GM19193 (cell line): Measurements from ENCODE around the gene WNT9A.

Source experiments
- POLR2A ChIP-seq: IDR thresholded peaks from 4 replicates; pipeline ENCODE4 v1.6.1; 2011; ENCODE audit not compliant: insufficient read depth, insufficient read length; ENCODE audit errors: extremely low read depth

The WNT9A gene

DNA sequence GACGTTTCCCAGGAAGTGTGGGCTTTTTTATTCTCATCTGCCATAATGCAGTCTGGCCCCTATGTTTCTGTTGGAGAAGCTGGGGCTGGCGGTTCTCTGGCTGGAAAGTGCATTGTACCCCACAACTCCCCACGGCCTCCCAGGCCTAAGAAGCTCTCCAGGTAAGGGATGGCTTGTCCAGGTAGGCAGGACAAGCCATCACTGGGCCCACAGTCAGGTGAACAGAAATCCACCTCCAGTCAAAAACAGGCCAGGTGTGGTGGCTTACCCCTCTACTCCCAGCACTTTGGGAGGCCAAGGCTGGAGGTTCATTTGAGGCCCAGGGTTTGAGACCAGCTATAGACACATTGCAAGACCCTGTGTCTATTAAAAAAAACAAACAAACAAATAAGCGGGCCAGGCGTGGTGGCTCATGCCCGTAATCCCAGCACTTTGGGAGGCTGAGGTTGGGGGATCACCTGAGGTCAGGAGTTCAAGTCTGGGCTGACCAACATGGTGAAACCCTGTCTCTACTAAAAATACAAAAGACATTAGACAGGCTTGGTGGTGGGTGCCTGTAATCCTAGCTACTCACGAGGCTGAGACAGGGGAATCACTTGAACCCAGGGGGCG is 3.1 kb upstream of the WNT9A start:
- TF ChIP-seq POLR2A = no peak

- TF ChIP-seq POLR2A = no peak
Observed at GRCh38 chr1:227949954-227950734, 2.4 kb upstream of the WNT9A start.

DNA sequence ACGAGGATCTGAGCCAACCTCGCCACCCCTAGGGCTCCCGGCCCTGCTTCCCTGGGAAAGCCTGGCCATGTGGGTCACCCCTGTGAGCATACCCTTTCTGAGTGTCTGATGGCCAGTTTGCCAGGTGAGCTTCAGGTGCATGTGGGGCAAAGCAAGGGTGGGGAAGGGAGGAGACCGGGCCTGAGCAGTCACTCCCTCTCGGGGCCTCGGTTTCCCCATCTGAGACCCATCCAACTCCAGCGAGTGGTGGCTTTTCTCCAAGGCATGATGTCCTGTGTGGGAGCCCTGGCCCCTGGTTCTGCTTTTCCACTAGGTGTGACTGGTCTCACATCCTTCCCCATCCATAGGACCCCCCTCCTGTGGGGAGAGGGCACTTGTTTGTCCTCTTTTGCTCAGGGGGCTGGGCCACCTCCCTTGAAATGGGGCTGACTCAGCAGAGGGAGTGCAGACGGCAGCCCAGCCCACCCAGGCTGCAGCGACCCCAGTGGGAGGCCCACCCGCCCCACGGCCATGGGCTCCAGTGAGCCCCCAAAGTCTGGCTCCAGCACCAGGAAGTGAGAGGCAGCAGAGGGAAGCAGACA is 1.7 kb upstream of the WNT9A start:
- TF ChIP-seq POLR2A = no peak

GRCh38 chr1:227948493-227949260 is 945 bp upstream of the WNT9A start:
- TF ChIP-seq POLR2A = no peak

DNA sequence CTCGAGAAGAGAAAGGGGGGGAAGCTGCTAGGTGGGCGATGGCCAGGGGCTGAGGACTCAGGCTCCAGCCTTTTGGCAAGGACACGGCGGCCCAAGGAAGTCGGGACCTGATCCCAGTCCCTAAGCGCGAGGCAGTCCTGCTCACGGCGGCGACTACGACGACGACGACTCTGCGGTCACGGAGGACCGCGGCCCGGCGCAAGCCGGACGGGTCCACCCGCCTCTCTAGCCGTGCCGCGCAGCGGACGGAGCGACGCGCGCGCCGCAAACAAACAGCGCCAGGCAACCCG is 401 bp downstream of the WNT9A start:
- TF ChIP-seq POLR2A = no peak

DNA sequence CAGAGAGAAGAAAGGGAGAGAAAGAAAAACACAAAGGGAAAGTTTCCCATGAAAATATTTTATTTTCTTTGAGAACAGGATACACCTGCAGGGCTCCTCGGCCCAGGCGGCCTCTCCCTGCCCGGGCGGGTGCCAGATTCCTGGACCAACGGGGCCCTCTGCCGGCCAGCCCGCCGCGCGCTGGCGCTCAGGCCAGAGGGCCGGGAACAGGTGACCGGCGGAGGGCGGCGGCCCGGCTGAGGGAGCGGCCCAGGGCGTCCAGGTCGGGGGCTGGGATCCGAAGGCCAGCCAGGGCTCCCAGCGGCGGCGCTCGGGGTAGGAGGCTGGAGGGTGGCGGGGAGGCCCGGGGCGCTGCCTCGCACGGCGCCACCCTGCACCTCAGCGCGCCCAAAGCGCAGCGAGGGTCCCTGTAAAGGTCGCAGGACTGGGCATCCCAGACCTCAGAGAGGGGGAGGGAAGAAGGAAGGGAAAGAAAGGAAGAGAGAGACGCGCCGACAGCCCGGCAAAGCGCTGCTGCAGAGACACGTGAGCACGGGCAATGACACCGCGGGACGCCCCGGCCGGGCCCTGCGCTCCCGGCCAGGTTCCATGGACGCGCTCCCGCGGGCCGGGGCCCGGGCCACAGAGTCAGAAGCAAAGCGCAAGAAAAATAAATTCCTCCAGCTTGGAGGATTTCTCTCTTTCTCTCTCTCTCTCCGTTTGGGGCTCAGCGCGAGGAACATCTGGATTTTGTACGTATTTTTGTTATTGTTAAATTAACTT is 927 bp downstream of the WNT9A start:
- no peak for TF ChIP-seq POLR2A

- TF ChIP-seq POLR2A = no peak
Observed at GRCh38 chr1:227945891-227946623, 1.7 kb downstream of the WNT9A start.

DNA sequence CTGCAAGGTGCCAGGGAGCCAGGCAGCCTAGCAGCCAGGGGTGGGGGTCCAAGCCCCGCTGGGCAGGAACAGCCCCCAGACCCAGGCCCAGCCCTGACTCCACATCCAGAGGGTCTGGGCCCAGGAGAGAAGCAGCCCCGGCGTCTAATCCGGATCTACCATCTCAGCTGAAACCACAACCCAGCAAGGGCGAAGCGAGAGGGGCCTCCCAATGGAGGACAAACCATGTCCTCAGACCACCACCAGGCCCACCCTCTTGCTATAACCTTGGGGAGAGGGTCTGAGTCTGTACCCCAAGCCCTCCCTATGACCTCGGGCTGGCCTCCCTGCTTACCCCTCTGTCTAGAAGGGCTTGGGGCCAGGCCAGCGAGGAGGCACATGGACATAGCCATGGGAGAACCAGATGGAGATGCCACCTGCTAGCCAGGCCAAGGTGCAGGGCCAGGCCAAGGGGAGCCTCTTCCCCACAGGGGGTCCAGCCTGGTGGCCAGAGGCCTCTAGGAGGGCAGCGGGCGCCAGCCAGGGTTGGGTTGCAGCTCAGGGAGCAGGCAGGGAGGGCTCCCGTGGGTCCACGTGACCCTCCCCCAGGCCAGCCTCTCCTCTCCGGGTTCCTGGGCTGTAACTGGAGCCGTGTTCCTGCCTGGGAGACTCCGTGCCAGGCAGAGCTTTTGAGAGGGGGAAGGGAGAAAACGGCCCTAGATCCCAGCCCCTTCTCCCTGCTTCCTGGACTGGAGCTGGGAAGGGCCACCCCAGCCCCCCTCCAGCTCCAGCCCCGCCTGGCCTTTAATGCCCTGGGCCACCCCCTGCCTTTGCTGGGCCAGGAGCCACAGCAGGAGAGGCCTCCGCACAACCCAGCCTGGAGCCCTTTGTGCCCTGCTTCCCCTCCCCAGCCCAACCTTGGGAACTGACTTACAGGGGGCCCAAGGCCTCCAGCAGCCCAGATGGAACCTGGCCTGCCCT is 2.5 kb downstream of the WNT9A start:
- no peak for TF ChIP-seq POLR2A

DNA sequence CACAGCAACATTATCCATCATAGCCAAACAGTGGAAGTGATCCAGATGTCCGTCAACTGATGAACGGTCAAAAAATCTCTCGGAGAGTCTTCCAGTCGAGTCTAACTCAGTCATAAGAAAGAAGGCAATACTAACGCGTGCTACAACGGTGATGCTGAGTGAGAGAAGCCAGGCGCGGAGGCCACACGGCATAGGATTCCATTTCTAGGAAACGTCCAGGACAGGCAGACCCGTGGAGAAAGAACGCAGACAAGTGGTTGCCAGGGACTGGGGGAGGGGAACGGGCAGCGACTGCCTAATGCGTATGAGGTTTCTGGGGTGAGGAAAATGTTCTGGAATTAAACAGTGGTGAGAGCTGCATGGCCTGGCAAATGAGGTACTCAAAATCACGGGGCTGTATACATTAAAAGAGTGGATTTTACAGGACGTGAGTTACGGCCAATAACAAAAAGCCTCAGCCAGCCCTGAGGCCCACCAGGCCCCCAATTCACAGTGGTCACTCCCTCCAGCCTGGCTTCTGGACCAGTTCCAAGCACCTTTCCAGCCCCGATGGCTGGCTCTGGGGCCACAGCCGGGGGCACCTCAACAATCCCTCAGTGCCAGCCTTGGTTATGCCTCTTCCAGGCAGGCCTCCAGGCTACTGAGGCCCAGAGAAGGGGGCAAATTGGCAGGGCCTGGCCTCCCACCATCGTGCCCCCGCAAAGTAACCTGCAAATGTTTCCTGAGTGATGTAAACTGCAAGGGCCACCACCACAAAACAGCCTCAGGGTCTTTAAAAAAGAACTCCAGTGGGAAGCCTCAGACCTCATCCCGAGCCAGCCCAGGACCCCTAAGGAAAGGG is 3.4 kb downstream of the WNT9A start:
- no peak for TF ChIP-seq POLR2A

GRCh38 chr1:227943381-227944089 is 4.2 kb downstream of the WNT9A start:
- TF ChIP-seq POLR2A = no peak

DNA sequence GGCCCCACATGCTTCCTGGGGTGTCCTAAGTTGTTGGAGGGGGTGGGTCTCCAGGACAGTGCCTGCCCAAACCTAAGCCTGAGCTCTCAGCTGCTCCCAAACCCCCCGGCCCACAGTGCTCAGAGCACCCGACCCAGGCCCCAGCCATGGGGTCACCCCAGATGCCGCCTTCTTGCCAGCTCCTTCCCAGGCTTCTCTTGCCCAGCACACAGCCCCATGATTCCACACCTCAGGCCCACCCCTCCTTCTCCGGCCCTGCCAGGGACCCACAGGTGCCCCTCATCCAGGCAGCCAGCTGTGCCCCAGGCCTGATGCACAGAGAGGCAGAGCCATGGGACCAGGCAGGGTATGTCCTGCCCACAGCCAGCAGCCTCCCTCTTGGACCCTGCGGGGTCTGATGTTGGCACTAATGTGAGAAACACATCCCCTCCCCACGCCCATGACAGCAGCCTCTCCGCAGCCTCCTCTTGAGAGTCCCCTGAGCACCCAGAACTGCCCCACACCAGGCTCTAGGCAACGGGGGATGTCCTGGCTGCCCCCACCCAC is 4.9 kb downstream of the WNT9A start:
- TF ChIP-seq POLR2A = no peak

DNA sequence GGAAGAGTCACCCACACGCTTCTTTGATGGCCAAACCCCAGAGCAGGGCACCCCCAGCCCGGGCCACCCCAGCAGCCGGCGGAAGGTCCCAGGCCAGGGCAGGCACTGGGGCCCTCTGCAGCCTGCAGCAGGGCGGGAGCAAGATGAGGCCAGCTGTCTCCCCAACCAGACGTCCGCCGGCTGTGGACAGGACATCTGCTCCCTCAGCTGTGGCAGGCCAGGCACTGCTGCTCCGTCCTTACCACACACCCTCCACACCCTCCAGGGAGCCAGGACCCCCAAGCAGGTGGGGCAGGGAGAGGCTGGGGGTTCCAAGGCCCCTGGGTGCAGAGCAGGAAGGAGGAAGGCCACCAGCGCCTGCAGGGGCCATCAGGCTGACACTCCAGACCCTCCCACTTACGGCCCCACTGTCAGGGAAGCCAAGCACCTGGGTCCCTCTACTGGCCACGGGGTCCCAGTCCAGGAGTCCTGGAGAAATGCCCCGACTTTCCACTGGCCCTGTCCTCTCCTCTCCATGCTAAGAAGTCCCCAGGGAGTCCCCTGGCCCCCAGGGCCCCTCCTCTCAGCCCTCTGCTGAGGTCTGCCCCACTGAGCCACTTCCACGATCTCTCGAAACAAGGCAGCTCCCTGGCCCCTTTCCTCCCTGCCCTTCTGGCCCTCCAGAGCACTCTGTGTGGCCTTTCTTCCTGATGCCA is 5.6 kb downstream of the WNT9A start:
- no peak for TF ChIP-seq POLR2A
